ENCODE results near the gene MIA. TPM values are rescaled to one million over a fixed set of nuclear protein-coding genes. Genes with fewer than 3 reads are reported as not detected.

The MIA gene
- total and polyA plus RNA-seq, 2 donors (not counting 1 experiment from before 2014, with no cell fraction given) = 0.99 TPM; not detected in 1

GRCh38 chr19:40803857-40804782 is 28.8 kb downstream of the MIA start:
- peaks cover 40% of the 10 kb centered on the region for H3K36me3 ChIP-seq (ENCODE audit: control insufficient read depth, insufficient read depth, low read length)
- peaks cover 4% of the 10 kb centered on the region for H4K20me1 ChIP-seq (ENCODE audit: control insufficient read depth, extremely low read depth, insufficient read depth, low read length)
- DNase-seq (ENCODE audit: low read depth in 2 of 2) = no peak
- H3K27ac ChIP-seq (ENCODE audit: insufficient read depth, low read length) = no peak overlapping the region
- no peak for TF ChIP-seq EZH2 (IDR thresholded peaks at IDR 0.05; ENCODE audit: low read length, missing control alignments)
- TF ChIP-seq, protein P1, sequence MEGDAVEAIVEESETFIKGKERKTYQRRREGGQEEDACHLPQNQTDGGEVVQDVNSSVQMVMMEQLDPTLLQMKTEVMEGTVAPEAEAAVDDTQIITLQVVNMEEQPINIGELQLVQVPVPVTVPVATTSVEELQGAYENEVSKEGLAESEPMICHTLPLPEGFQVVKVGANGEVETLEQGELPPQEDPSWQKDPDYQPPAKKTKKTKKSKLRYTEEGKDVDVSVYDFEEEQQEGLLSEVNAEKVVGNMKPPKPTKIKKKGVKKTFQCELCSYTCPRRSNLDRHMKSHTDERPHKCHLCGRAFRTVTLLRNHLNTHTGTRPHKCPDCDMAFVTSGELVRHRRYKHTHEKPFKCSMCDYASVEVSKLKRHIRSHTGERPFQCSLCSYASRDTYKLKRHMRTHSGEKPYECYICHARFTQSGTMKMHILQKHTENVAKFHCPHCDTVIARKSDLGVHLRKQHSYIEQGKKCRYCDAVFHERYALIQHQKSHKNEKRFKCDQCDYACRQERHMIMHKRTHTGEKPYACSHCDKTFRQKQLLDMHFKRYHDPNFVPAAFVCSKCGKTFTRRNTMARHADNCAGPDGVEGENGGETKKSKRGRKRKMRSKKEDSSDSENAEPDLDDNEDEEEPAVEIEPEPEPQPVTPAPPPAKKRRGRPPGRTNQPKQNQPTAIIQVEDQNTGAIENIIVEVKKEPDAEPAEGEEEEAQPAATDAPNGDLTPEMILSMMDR (conservative IDR thresholded peaks at IDR 0.05 in 1 of 2, IDR thresholded peaks at IDR 0.05 in 1 of 2; ENCODE audit: low read depth in 1 of 2, low read length in 2 of 2) = no peak
- H3K9ac ChIP-seq (ENCODE audit: insufficient read depth, low read length) = no peak overlapping the region
- peaks cover 46% of the 10 kb centered on the region for H3K4me1 ChIP-seq (ENCODE audit: control insufficient read depth, extremely low read depth, insufficient read depth, low read length)
- no peaks in the 10 kb centered on the region for H3K9me3 ChIP-seq (ENCODE audit: control insufficient read depth, insufficient read depth, low read depth, low read length)
- H3K4me3 ChIP-seq (replicated peaks in 1 of 4; ENCODE audit: control extremely low read depth in 1 of 4, insufficient read depth in 1 of 4, low read depth in 3 of 4, low read length in 4 of 4) = no peak overlapping the region
- peaks cover 89% of the 10 kb centered on the region for H3K79me2 ChIP-seq (ENCODE audit: control insufficient read depth, insufficient read depth, low read length)
- no peaks in the 10 kb centered on the region for H3K27me3 ChIP-seq (ENCODE audit: control insufficient read depth, insufficient read depth, low read length)
- no peak overlapping the region for H2AFZ ChIP-seq (ENCODE audit: low read length)
- H3K4me2 ChIP-seq (ENCODE audit: extremely low read depth, insufficient read depth, low read length) = peak overlapping the region; percentile 45

DNA sequence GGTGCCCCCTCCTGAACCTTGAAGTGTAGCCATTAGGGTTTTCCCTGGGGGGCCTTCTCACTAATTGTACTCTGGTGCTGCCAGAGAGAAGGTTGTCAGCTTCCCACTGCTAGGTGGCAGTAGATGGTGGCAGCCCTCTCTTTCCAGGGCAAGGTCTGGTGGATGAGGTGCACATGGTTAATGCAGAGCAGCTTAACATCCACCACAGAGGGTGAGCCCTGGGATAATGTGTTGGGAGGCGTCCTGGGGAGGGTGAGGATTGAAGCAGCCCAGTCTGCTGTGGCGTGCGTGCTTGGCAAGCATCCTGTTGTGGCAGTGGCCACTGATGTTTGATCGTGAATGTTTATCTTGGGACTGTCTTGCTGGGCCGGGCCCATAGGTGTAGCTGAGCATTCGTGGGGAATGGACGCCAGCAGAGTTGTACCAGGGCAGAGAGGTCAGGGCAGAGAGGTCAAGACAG is 29.5 kb downstream of the MIA start:
- Histone ChIP-seq H3K36me3 (ENCODE audit: control insufficient read depth, insufficient read depth, low read length) (peaks cover 47% of the 10 kb centered on the region), H2AFZ (ENCODE audit: low read length) (no peak overlapping the region), H3K9ac (ENCODE audit: insufficient read depth, low read length) (no peak overlapping the region), H3K79me2 (ENCODE audit: control insufficient read depth, insufficient read depth, low read length) (peaks cover 89% of the 10 kb centered on the region), H3K4me1 (ENCODE audit: control insufficient read depth, extremely low read depth, insufficient read depth, low read length) (peaks cover 47% of the 10 kb centered on the region), H4K20me1 (ENCODE audit: control insufficient read depth, extremely low read depth, insufficient read depth, low read length) (peaks cover 4% of the 10 kb centered on the region), H3K27ac (ENCODE audit: insufficient read depth, low read length) (no peak overlapping the region), H3K4me2 (ENCODE audit: extremely low read depth, insufficient read depth, low read length) (no peak overlapping the region), H3K9me3 (ENCODE audit: control insufficient read depth, insufficient read depth, low read depth, low read length) (no peaks in the 10 kb centered on the region), H3K4me3 (replicated peaks in 1 of 4; ENCODE audit: control extremely low read depth in 1 of 4, insufficient read depth in 1 of 4, low read depth in 3 of 4, low read length in 4 of 4) (no peak overlapping the region), H3K27me3 (ENCODE audit: control insufficient read depth, insufficient read depth, low read length) (no peaks in the 10 kb centered on the region)
- DNase-seq (ENCODE audit: low read depth in 2 of 2) = no peak
- TF ChIP-seq, protein P1 (conservative IDR thresholded peaks at IDR 0.05 in 1 of 2, IDR thresholded peaks at IDR 0.05 in 1 of 2; ENCODE audit: low read depth in 1 of 2, low read length in 2 of 2) = peak in 1 of 2 donors; percentile 27
- TF ChIP-seq EZH2 (IDR thresholded peaks at IDR 0.05; ENCODE audit: low read length, missing control alignments) = no peak

DNA sequence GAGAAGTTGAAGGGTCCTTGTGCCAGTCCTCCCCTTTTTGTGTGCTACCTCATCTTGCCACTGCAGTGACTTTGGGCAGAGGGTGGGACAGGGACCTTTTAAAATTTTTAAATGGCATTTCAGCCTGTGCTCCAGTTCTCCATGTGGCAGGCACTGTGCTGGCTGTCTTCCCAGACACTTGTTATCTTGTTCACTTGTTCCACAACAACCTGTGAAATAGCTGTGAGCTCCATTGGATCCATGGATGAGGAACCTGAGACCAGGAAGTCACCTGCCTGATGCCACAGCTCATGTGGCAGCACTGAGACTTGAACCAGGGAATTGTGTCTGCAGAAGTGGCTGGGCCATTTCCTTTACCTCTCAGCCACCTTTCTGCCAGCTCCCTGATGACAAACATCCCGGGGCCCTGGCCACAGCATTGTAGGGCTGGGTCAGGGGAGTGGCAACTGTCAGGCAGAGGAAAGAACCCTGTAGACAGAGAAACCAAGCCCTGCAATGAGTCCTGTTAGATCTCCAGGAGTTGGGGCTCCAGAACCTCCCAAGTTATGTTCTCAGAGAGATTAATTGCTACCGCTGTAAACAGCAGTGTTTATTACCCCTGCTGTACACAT is 30.0 kb downstream of the MIA start:
- DNase-seq (ENCODE audit: low read depth in 2 of 2) = no peak
- H3K27ac ChIP-seq (ENCODE audit: insufficient read depth, low read length) = peak overlapping the region; percentile 61
- H3K79me2 ChIP-seq (ENCODE audit: control insufficient read depth, insufficient read depth, low read length) = peaks cover 83% of the 10 kb centered on the region
- peaks cover 51% of the 10 kb centered on the region for H3K4me1 ChIP-seq (ENCODE audit: control insufficient read depth, extremely low read depth, insufficient read depth, low read length)
- H3K9ac ChIP-seq (ENCODE audit: insufficient read depth, low read length) = no peak overlapping the region
- H3K4me3 ChIP-seq (replicated peaks in 1 of 4; ENCODE audit: control extremely low read depth in 1 of 4, insufficient read depth in 1 of 4, low read depth in 3 of 4, low read length in 4 of 4) = no peak overlapping the region
- H2AFZ ChIP-seq (ENCODE audit: low read length) = no peak overlapping the region
- no peaks in the 10 kb centered on the region for H3K9me3 ChIP-seq (ENCODE audit: control insufficient read depth, insufficient read depth, low read depth, low read length)
- H3K36me3 ChIP-seq (ENCODE audit: control insufficient read depth, insufficient read depth, low read length) = peaks cover 47% of the 10 kb centered on the region
- TF ChIP-seq, protein P1 (conservative IDR thresholded peaks at IDR 0.05 in 1 of 2, IDR thresholded peaks at IDR 0.05 in 1 of 2; ENCODE audit: low read depth in 1 of 2, low read length in 2 of 2) = no peak
- TF ChIP-seq EZH2 (IDR thresholded peaks at IDR 0.05; ENCODE audit: low read length, missing control alignments) = no peak
- H4K20me1 ChIP-seq (ENCODE audit: control insufficient read depth, extremely low read depth, insufficient read depth, low read length) = peaks cover 4% of the 10 kb centered on the region
- no peaks in the 10 kb centered on the region for H3K27me3 ChIP-seq (ENCODE audit: control insufficient read depth, insufficient read depth, low read length)
- peak overlapping the region; percentile 64 for H3K4me2 ChIP-seq (ENCODE audit: extremely low read depth, insufficient read depth, low read length)

All from fibroblast of lung (primary cell).